PC-9 (cell line): ENCODE results near the gene OSBPL2.

Experiments
- CTCF ChIP-seq: fragments of 200-600 bp; sonication (generic); conservative IDR thresholded peaks from 2 replicates; pipeline ENCODE4 v1.6.1; 2017; ENCODE audit warnings: mixed run types, antibody characterized with exemption, mild to moderate bottlenecking, moderate library complexity
- EZH2 ChIP-seq: fragments of 200-600 bp; sonication (generic); IDR thresholded peaks from 2 replicates; pipeline ENCODE4 v1.8.0; 2017; ENCODE audit warnings: antibody characterized with exemption, low read depth

DNA sequence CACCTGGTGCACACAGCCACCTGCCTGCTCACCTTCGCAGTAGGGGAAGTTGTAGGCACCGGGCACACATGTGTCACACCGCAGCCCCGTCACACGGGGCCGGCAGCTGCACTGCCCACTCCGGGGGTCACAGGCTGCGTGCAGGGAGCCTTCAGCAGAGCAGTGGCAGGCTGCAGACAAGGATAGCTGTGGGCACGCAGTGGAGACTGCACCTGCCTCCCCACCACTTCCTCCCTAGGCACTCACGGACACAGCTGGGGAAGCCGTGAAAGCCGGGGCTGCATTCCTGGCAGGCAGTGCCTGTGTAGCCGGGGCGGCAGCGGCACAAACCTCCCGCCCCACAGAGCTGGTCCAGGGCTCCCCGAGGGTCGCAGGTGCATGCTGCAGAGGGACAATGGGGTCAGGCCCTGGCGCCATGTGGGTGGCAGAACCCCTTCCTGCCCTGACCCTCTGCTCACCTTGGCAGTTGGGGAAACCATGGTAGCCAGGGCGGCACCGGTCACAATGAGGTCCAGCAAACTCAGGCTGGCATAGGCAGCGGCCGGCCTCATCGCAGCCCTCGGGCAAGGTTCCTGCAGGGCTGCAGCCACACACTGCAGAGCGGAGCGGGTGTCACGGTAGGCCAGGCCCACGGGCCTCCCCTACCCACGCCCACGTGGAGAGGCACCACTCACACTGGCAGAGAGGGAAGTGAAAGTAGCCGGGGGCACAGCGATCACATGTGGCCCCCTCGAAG, 99.4 kb downstream of the OSBPL2 start:
- TF ChIP-seq CTCF, result no peak
- no peak for TF ChIP-seq EZH2
